ENCODE measurements around the gene EIF3A.

DNA sequence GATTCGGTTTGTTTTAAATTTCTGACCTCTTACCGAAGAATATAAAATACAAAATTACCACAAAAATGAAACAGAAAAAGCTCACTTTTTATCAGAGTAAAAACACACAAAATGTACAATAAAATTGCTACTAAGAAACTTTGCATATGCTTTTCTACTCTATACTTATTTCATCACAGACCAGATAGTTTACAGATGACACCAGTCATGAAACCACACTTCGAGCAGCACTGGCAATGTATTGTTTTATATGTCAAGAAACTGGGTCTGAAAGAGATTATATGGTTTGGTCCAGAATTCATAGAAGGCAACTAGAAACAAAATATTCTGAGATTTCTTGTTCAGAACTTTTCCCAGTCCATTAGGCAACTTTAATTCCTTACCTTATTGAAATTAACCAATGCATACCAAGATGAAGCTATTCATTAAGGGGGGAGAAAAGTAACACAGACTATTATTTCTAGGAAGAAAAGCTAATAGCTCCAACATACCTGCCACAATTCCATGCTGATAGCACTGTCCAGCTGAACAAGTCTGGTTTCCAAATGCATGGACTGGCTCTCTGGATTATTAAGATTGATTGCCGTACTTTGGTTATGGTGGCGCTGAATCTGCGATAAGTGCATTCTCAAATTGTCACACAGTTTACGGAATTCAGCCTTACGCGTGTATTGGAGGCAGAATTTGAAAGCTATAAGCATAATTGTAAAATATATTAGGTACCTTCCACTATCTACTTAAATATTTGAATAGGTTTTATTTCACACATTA lies 10.0 kb downstream of the EIF3A start:
- TF ChIP-seq, protein P1, sequence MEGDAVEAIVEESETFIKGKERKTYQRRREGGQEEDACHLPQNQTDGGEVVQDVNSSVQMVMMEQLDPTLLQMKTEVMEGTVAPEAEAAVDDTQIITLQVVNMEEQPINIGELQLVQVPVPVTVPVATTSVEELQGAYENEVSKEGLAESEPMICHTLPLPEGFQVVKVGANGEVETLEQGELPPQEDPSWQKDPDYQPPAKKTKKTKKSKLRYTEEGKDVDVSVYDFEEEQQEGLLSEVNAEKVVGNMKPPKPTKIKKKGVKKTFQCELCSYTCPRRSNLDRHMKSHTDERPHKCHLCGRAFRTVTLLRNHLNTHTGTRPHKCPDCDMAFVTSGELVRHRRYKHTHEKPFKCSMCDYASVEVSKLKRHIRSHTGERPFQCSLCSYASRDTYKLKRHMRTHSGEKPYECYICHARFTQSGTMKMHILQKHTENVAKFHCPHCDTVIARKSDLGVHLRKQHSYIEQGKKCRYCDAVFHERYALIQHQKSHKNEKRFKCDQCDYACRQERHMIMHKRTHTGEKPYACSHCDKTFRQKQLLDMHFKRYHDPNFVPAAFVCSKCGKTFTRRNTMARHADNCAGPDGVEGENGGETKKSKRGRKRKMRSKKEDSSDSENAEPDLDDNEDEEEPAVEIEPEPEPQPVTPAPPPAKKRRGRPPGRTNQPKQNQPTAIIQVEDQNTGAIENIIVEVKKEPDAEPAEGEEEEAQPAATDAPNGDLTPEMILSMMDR (IDR thresholded peaks at IDR 0.05): no peak
- TF ChIP-seq POLR2A (IDR thresholded peaks at IDR 0.05): no peak

Measured in testis (tissue), 2 donors.